ENCODE measurements around the gene PROSER3.

GRCh38 chr19:35774274-35775045, 16.5 kb downstream of the PROSER3 start:
- TF ChIP-seq, protein P1, sequence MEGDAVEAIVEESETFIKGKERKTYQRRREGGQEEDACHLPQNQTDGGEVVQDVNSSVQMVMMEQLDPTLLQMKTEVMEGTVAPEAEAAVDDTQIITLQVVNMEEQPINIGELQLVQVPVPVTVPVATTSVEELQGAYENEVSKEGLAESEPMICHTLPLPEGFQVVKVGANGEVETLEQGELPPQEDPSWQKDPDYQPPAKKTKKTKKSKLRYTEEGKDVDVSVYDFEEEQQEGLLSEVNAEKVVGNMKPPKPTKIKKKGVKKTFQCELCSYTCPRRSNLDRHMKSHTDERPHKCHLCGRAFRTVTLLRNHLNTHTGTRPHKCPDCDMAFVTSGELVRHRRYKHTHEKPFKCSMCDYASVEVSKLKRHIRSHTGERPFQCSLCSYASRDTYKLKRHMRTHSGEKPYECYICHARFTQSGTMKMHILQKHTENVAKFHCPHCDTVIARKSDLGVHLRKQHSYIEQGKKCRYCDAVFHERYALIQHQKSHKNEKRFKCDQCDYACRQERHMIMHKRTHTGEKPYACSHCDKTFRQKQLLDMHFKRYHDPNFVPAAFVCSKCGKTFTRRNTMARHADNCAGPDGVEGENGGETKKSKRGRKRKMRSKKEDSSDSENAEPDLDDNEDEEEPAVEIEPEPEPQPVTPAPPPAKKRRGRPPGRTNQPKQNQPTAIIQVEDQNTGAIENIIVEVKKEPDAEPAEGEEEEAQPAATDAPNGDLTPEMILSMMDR (IDR thresholded peaks at IDR 0.05) = no peak
- TF ChIP-seq POLR2A (IDR thresholded peaks at IDR 0.05) = no peak
